Osteocyte (in vitro differentiated cells): ENCODE data around the gene NRF1. TPM values are rescaled to one million over a fixed set of nuclear protein-coding genes. Genes with fewer than 3 reads are reported as not detected.
"Not testable (repeated sequence)": the region's sequence is repeated elsewhere in the genome, so short reads cannot be mapped to it uniquely, and the experiment has no call there.

ENCODE experiments used
- DNase-seq: peaks from one replicate; pipeline ENCODE4 v3.0.0; 2021; ENCODE audit warnings: mixed read lengths; ENCODE audit not compliant: unreplicated experiment; ENCODE audit errors: extremely low spot score
- H3K27ac Mint-ChIP-seq: one replicate; pipeline ENCODE4 v1.8.0; 2021; ENCODE audit warnings: mild to moderate bottlenecking, mixed read lengths; ENCODE audit not compliant: unreplicated experiment
- H3K27me3 Mint-ChIP-seq: one replicate; pipeline ENCODE4 v1.8.0; 2021; ENCODE audit warnings: mixed read lengths; ENCODE audit not compliant: unreplicated experiment
- H3K36me3 Mint-ChIP-seq: one replicate; pipeline ENCODE4 v1.8.0; 2021; ENCODE audit warnings: mixed read lengths; ENCODE audit not compliant: unreplicated experiment
- H3K4me1 Mint-ChIP-seq: one replicate; pipeline ENCODE4 v1.8.0; 2021; ENCODE audit warnings: mixed read lengths; ENCODE audit not compliant: unreplicated experiment
- H3K4me3 Mint-ChIP-seq: one replicate; pipeline ENCODE4 v1.8.0; 2021; ENCODE audit warnings: mild to moderate bottlenecking, moderate library complexity, mixed read lengths; ENCODE audit not compliant: unreplicated experiment
- H3K9me3 Mint-ChIP-seq: one replicate; pipeline ENCODE4 v1.8.0; 2021; ENCODE audit warnings: mixed read lengths; ENCODE audit not compliant: unreplicated experiment
- CTCF ChIP-seq: fragments of 200-600 bp; sonication (generic); IDR thresholded peaks from 2 replicates; pipeline ENCODE4 v1.5.0; 2021; ENCODE audit warnings: antibody characterized with exemption, mild to moderate bottlenecking, moderate library complexity
- total RNA-seq: library from RNA; stranded (reverse); gene quantifications from 2 replicates; pipeline ENCODE4 v1.2.1, GENCODE V29; 2021

NRF1 gene
- total RNA-seq, 1 donor from 2014 or later, result 20.7 TPM

GRCh38 chr7:129597672-129598071 lies 13.8 kb upstream of the NRF1 start:
- Mint-ChIP-seq H3K27ac (no peak overlapping the region), H3K9me3 (no peaks in the 10 kb centered on the region), H3K27me3 (no peaks in the 10 kb centered on the region), H3K4me1 (no peaks in the 10 kb centered on the region), H3K36me3 (no peaks in the 10 kb centered on the region), H3K4me3 (no peak overlapping the region)
- TF ChIP-seq CTCF, result no peak
- DNase-seq, result no peak

GRCh38 chr7:129599174-129599573 lies 12.3 kb upstream of the NRF1 start:
- no peak overlapping the region for H3K27ac Mint-ChIP-seq
- H3K4me3 Mint-ChIP-seq, result no peak overlapping the region
- TF ChIP-seq CTCF, result no peak
- no peaks in the 10 kb centered on the region for H3K27me3 Mint-ChIP-seq
- H3K4me1 Mint-ChIP-seq, result no peaks in the 10 kb centered on the region
- no peaks in the 10 kb centered on the region for H3K36me3 Mint-ChIP-seq
- no peaks in the 10 kb centered on the region for H3K9me3 Mint-ChIP-seq
- no peak for DNase-seq

DNA sequence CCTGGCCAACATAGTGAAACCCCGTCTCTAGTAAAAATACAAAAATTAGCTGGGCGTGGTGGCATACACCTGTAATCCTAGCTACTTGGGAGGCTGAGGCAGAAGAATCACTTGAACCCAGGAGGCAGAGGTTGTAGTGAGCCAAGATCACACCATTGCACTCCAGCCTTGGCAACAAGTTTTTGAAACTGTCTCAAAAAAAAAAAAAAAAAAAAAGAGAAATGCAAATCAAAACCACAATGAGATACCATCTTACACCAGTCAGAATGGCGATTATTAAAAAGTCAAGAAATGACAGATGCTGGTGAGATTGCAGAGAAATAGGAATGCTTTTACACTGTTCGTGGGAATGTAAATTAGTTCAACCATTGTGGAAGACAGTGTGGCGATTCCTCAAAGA lies 7.9 kb upstream of the NRF1 start:
- not testable (repeated sequence) for H3K27ac Mint-ChIP-seq, H3K4me3 Mint-ChIP-seq, H3K4me1 Mint-ChIP-seq, H3K27me3 Mint-ChIP-seq, DNase-seq, H3K9me3 Mint-ChIP-seq, H3K36me3 Mint-ChIP-seq

DNA sequence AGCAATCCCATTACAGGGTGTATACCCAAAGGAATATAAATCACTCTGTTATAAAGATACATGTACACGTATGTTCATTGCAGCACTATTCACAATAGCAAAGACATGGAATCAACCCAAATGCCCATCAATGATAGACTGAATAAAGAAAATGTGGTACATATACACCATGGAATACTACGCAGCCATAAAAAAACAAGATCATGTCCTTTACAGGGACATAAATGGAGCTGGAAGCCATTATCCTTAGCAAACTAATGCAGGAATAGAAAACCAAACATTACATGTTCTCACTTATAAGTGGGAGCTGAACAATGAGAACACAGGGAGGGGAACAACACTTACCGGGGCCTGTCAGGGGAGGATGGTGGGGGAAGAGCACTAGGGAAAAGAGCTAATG lies 7.5 kb upstream of the NRF1 start:
- not testable (repeated sequence) for H3K36me3 Mint-ChIP-seq, H3K4me1 Mint-ChIP-seq, DNase-seq, H3K27ac Mint-ChIP-seq, H3K27me3 Mint-ChIP-seq, H3K9me3 Mint-ChIP-seq, H3K4me3 Mint-ChIP-seq

DNA sequence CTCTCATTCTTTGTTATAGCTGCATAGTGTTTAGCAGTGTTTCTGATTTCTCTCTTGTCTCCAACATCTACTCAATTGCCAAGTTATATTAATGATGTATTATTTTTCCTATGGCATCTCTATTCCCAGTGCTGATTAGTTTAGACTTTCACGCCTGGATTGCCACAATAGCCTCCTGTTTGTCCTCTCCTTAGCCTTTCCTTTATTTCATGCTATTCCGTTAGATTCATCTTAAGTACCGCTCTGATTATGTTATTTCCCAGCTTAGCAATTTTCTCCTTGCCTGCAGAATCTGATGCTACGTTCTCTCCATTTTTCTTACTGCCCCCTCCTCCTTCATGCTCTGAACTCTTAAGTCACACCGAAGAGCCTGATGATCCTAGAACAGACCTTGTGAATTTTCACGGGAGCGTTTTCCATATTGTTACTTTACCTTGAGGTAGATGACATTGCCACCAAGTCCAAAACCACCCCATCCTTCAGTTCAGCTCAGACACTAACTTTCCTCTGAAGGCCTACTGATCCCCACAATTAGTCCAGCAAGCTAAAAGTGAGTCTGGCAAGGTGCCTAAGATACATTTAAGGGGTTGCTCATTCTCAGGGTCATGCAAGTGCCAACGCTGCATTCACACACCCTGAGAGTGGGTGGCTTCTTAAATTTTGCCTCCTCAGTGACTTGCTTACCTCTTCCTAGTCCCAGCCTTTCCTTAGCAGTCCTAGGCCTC lies 6.6 kb upstream of the NRF1 start:
- Mint-ChIP-seq H3K27me3 (no peaks in the 10 kb centered on the region), H3K36me3 (peaks cover 16% of the 10 kb centered on the region), H3K4me3 (no peak overlapping the region), H3K4me1 (peaks cover 7% of the 10 kb centered on the region), H3K9me3 (no peaks in the 10 kb centered on the region), H3K27ac (no peak overlapping the region)
- DNase-seq, result no peak
- no peak for TF ChIP-seq CTCF

DNA sequence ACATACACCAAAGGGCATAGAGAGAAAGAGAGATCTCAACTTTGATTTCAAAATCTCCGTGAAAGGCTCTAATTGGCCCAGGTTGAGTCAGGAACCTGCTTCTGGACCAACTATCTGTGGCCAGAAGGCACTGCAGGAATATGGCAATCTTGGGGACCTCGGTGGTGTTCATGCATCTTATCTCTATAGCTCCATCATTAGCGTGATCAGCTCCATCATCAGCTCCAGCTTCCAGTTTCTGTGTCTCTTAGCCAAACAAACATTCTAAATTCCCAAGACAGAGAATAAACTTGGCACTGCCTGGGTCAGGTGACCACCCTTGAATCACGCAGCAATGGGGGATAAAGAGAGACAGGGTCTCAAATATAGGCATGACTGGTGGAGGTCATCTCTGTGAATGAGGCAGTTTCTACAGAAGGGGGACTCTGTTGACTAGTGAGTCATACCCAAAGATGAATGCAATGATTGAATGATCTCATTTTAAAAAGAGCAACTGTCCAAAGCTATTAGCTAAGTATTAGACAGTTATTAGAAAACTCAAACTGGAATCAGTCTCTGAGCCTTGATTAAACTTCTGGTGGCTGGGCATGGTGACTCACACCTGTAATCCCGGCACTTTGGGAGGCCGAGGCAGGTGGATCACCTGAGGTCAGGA lies 5.4 kb upstream of the NRF1 start:
- H3K4me3 Mint-ChIP-seq, result no peak overlapping the region
- no peaks in the 10 kb centered on the region for H3K9me3 Mint-ChIP-seq
- H3K27ac Mint-ChIP-seq, result no peak overlapping the region
- DNase-seq, result no peak
- peaks cover 12% of the 10 kb centered on the region for H3K4me1 Mint-ChIP-seq
- TF ChIP-seq CTCF, result no peak
- peaks cover 17% of the 10 kb centered on the region for H3K36me3 Mint-ChIP-seq
- H3K27me3 Mint-ChIP-seq, result no peaks in the 10 kb centered on the region
